22Rv1 (cell line): ENCODE data around the gene ISM1.

Source experiments
- ZFX ChIP-seq: fragments of 450-650 bp; IDR thresholded peaks from 2 replicates; pipeline ENCODE4 v1.6.1; 2017; ENCODE audit warnings: antibody characterized with exemption, borderline replicate concordance
- TF ChIP-seq, protein P1 (sequence below): fragments of 450-650 bp; IDR thresholded peaks from 2 replicates; pipeline ENCODE4 v1.5.1; 2017; ENCODE audit warnings: mild to moderate bottlenecking

DNA sequence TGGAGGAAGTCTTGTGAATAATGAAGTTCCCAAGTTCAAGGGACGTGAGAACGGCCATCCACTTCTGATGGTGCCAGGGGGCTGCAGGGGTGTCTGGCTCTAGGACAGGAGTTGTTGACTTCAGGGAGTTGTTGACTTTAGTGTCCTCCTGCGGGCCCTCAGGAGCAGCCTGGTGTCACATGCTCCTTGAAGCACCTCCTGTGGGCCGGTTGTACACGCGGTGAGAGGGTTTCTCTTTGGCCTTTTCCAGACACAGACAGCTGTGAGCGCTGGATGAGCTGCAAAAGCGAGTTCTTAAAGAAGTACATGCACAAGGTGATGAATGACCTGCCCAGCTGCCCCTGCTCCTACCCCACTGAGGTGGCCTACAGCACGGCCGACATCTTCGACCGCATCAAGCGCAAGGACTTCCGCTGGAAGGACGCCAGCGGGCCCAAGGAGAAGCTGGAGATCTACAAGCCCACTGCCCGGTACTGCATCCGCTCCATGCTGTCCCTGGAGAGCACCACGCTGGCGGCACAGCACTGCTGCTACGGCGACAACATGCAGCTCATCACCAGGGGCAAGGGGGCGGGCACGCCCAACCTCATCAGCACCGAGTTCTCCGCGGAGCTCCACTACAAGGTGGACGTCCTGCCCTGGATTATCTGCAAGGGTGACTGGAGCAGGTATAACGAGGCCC, 77.8 kb downstream of the ISM1 start:
- TF ChIP-seq, protein P1, sequence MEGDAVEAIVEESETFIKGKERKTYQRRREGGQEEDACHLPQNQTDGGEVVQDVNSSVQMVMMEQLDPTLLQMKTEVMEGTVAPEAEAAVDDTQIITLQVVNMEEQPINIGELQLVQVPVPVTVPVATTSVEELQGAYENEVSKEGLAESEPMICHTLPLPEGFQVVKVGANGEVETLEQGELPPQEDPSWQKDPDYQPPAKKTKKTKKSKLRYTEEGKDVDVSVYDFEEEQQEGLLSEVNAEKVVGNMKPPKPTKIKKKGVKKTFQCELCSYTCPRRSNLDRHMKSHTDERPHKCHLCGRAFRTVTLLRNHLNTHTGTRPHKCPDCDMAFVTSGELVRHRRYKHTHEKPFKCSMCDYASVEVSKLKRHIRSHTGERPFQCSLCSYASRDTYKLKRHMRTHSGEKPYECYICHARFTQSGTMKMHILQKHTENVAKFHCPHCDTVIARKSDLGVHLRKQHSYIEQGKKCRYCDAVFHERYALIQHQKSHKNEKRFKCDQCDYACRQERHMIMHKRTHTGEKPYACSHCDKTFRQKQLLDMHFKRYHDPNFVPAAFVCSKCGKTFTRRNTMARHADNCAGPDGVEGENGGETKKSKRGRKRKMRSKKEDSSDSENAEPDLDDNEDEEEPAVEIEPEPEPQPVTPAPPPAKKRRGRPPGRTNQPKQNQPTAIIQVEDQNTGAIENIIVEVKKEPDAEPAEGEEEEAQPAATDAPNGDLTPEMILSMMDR, result no peak
- no peak for TF ChIP-seq ZFX
